Fibroblast of lung (primary cell): ENCODE measurements around the gene ZNF77. TPM values are rescaled to one million over a fixed set of nuclear protein-coding genes. Genes with fewer than 3 reads are reported as not detected.
A peak's percentile ranks its signal among the peaks of the same experiment; 100 is the strongest.
"Not testable (repeated sequence)": the region's sequence is repeated elsewhere in the genome, so short reads cannot be mapped to it uniquely, and the experiment has no call there.

ENCODE experiments used
- DNase-seq, 2 donors: peaks; one replicate each; pipeline versions ENCODE4 v3.0.0 to v3.0.0-alpha.2; 2010; ENCODE audit warnings: low read depth in 2 of 2
- H2AFZ ChIP-seq: 2 replicates; pipeline ENCODE4 v1.5.1; 2012; ENCODE audit warnings: low read length, control low read depth, inconsistent platforms
- H3K27ac ChIP-seq: 2 replicates; pipeline ENCODE4 v1.5.1; 2011; ENCODE audit warnings: low read length, control low read depth; ENCODE audit not compliant: insufficient read depth
- H3K27me3 ChIP-seq: 2 replicates; pipeline ENCODE4 v1.5.1; 2011; ENCODE audit warnings: mild to moderate bottlenecking, low read length; ENCODE audit not compliant: control insufficient read depth, insufficient read depth
- H3K36me3 ChIP-seq: 2 replicates; pipeline ENCODE4 v1.5.1; 2011; ENCODE audit warnings: low read length; ENCODE audit not compliant: control insufficient read depth, insufficient read depth
- H3K4me1 ChIP-seq: 2 replicates; pipeline ENCODE4 v1.5.1; 2011; ENCODE audit warnings: low read length; ENCODE audit not compliant: control insufficient read depth, insufficient read depth; ENCODE audit errors: extremely low read depth
- H3K4me2 ChIP-seq: 2 replicates; pipeline ENCODE4 v1.5.1; 2011; ENCODE audit warnings: low read length, control low read depth; ENCODE audit not compliant: insufficient read depth; ENCODE audit errors: extremely low read depth
- H3K4me3 ChIP-seq, 4 experiments: fragments of 200-600 bp in 1 of 4; sonication (generic) in 1 of 4; replicated peaks in 1 of 4; 2 replicates each; pipeline ENCODE4 v1.5.1; 2011 to 2016; ENCODE audit warnings: low read length in 4 of 4, low read depth in 3 of 4, mild to moderate bottlenecking in 3 of 4, control low read depth in 2 of 4, inconsistent platforms in 1 of 4, mixed read lengths in 1 of 4; ENCODE audit not compliant: insufficient read depth in 1 of 4; ENCODE audit errors: control extremely low read depth in 1 of 4
- H3K79me2 ChIP-seq: 2 replicates; pipeline ENCODE4 v1.5.1; 2012; ENCODE audit warnings: mild to moderate bottlenecking, low read length, inconsistent platforms; ENCODE audit not compliant: control insufficient read depth, insufficient read depth
- H3K9ac ChIP-seq: 2 replicates; pipeline ENCODE4 v1.5.1; 2011; ENCODE audit warnings: mild to moderate bottlenecking, low read length, control low read depth; ENCODE audit not compliant: insufficient read depth
- H3K9me3 ChIP-seq: 2 replicates; pipeline ENCODE4 v1.5.1; 2012; ENCODE audit warnings: low read depth, low read length; ENCODE audit not compliant: control insufficient read depth, insufficient read depth
- H4K20me1 ChIP-seq: 2 replicates; pipeline ENCODE4 v1.5.1; 2011; ENCODE audit warnings: low read length; ENCODE audit not compliant: control insufficient read depth, insufficient read depth; ENCODE audit errors: extremely low read depth
- EZH2 ChIP-seq: IDR thresholded peaks from 2 replicates; pipeline ENCODE4 v1.5.1; 2012; ENCODE audit warnings: low read length, control low read depth, mild to moderate bottlenecking; ENCODE audit errors: missing control alignments
- polyA plus RNA-seq, 2 donors: library from polyadenylated mRNA; depleted of rRNA in 1 of 2; stranded (reverse) in 1 of 2; unstranded in 1 of 2; fragments of >200 nt; gene quantifications; 2 replicates each; pipeline ENCODE4 v1.2.1, GENCODE V29; 2011 to 2012; ENCODE audit warnings: missing spikeins in 1 of 2
- total RNA-seq: library from RNA; depleted of rRNA; stranded (reverse); fragments of >200 nt; gene quantifications from 2 replicates; pipeline ENCODE4 v1.2.1, GENCODE V29; 2014
- TF ChIP-seq, protein P1 (sequence below), 2 donors: IDR thresholded peaks in 1 of 2; conservative IDR thresholded peaks in 1 of 2; 1 replicate in 1 of 2; 2 replicates in 1 of 2; pipeline ENCODE4 v1.5.1; 2011 to 2012; ENCODE audit warnings: low read length in 2 of 2, control low read depth in 1 of 2, inconsistent platforms in 1 of 2, low read depth in 1 of 2, mild to moderate bottlenecking in 1 of 2

The ZNF77 gene
- total and polyA plus RNA-seq, 2 donors (not counting 1 experiment from before 2014, with no cell fraction given): 4.0 to 5.0 TPM

DNA sequence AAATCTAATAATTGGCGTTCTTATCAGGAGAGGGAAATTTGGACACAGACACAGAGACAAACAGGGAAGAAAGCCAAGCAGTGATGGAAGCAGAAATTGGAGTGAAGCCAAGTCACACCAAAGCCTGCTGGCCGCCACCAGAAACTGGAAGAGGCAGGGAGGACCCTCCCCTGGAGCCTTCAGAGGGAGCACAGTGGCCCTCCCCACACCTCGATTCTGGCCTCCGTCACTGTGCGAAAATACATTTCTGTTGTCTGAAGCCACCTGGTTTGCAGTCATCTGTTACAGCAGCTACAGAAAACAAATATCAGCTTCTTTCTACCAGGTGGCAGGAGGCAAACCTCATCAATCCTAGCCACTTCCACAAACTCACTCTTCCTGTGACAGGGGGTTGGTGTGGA lies 24.3 kb upstream of the ZNF77 start:
- Histone ChIP-seq H3K4me2 (no peak overlapping the region), H3K27ac (no peak overlapping the region), H2AFZ (no peak overlapping the region), H3K79me2 (no peaks in the 10 kb centered on the region), H3K9ac (no peak overlapping the region), H3K4me3 (no peak overlapping the region), H3K9me3 (no peaks in the 10 kb centered on the region), H4K20me1 (no peaks in the 10 kb centered on the region), H3K36me3 (no peaks in the 10 kb centered on the region), H3K27me3 (no peaks in the 10 kb centered on the region), H3K4me1 (no peaks in the 10 kb centered on the region)
- peak; percentile 11 to 65 for DNase-seq
- TF ChIP-seq, protein P1, sequence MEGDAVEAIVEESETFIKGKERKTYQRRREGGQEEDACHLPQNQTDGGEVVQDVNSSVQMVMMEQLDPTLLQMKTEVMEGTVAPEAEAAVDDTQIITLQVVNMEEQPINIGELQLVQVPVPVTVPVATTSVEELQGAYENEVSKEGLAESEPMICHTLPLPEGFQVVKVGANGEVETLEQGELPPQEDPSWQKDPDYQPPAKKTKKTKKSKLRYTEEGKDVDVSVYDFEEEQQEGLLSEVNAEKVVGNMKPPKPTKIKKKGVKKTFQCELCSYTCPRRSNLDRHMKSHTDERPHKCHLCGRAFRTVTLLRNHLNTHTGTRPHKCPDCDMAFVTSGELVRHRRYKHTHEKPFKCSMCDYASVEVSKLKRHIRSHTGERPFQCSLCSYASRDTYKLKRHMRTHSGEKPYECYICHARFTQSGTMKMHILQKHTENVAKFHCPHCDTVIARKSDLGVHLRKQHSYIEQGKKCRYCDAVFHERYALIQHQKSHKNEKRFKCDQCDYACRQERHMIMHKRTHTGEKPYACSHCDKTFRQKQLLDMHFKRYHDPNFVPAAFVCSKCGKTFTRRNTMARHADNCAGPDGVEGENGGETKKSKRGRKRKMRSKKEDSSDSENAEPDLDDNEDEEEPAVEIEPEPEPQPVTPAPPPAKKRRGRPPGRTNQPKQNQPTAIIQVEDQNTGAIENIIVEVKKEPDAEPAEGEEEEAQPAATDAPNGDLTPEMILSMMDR (conservative IDR thresholded peaks at IDR 0.05 in 1 of 2, IDR thresholded peaks at IDR 0.05 in 1 of 2; ENCODE audit: low read depth in 1 of 2, low read length in 2 of 2): no peak
- no peak for TF ChIP-seq EZH2

DNA sequence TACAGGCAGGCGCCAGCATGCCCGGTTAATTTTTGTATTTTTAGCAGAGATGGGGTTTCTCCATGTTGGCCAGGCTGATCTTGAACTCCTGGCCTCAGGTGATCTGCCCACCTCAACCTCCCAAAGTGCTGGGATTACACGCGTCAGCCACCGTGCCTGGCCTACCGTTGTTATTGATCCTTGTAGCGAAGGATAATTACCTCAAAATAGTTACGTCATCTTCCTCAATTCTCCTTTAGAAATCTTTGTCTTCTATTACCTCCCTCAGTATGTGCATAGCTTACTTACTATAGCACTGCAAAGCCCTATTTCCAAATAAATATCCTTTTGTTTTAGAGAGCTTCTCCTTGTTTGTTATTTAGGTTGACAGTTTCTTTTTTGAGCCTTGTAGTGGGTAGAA lies 23.2 kb upstream of the ZNF77 start:
- no peak overlapping the region for H3K9ac ChIP-seq
- TF ChIP-seq, protein P1 (conservative IDR thresholded peaks at IDR 0.05 in 1 of 2, IDR thresholded peaks at IDR 0.05 in 1 of 2; ENCODE audit: low read depth in 1 of 2, low read length in 2 of 2): no peak
- no peak for TF ChIP-seq EZH2
- H3K27ac ChIP-seq: no peak overlapping the region
- DNase-seq: no peak
- no peak overlapping the region for H3K4me2 ChIP-seq
- no peaks in the 10 kb centered on the region for H4K20me1 ChIP-seq
- H3K79me2 ChIP-seq: no peaks in the 10 kb centered on the region
- no peaks in the 10 kb centered on the region for H3K36me3 ChIP-seq
- H3K4me1 ChIP-seq: no peaks in the 10 kb centered on the region
- no peaks in the 10 kb centered on the region for H3K9me3 ChIP-seq
- H3K27me3 ChIP-seq: no peaks in the 10 kb centered on the region
- no peak overlapping the region for H3K4me3 ChIP-seq
- no peak overlapping the region for H2AFZ ChIP-seq

DNA sequence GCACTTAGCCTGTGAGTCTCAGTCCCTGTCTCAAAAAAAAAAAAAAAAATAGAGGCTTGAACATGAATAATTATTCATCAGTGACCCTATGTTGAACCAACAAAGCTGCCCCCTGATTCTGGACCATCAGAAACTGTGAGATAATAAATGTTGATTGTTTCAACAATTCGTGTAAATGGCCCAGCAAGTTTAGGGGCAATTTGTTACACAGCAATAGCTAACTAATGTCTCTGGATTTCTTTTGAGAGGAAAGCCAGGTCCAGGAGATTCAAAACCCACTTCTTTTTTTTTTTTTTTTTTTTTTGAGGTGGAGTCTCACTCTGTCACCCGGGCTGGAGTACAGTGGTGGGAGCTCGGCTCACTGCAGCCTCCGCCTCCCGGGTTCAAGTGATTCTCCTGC lies 20.1 kb upstream of the ZNF77 start:
- Histone ChIP-seq H3K79me2 (no peaks in the 10 kb centered on the region), H2AFZ (no peak overlapping the region), H3K4me2 (no peak overlapping the region)

DNA sequence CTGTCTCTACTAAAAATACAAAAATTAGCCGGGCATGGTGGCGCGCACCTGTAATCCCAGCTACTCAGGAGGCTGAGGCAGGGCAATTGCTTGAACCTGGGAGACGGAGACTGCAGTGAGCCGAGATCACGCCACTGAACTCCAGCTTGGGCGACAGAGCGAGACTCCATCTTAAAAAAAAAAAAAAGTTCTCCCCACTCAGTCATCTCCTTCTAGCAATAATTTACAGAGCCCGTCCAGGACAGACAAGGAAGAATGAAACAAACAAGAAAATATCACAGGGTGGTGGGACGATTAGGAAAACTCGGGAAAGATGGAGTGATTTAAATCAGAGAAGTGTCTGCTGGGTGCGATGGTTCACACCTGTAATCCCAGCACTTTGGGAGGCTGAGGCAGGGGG lies 18.9 kb upstream of the ZNF77 start:
- not testable (repeated sequence) for H3K4me1 ChIP-seq, H3K9ac ChIP-seq, H3K4me3 ChIP-seq, H2AFZ ChIP-seq, H3K36me3 ChIP-seq, H3K4me2 ChIP-seq, DNase-seq, H3K27me3 ChIP-seq, H3K9me3 ChIP-seq, H4K20me1 ChIP-seq, H3K27ac ChIP-seq, H3K79me2 ChIP-seq

More for the DNA sequence above, 20.1 kb upstream of the ZNF77 start:
- Histone ChIP-seq H3K4me1 (no peaks in the 10 kb centered on the region), H3K4me3 (no peak overlapping the region), H3K9ac (no peak overlapping the region), H3K9me3 (no peaks in the 10 kb centered on the region), H4K20me1 (no peaks in the 10 kb centered on the region), H3K36me3 (no peaks in the 10 kb centered on the region), H3K27ac (no peak overlapping the region), H3K27me3 (no peaks in the 10 kb centered on the region)
- no peak for TF ChIP-seq EZH2
- TF ChIP-seq, protein P1 (conservative IDR thresholded peaks at IDR 0.05 in 1 of 2, IDR thresholded peaks at IDR 0.05 in 1 of 2; ENCODE audit: low read depth in 1 of 2, low read length in 2 of 2): no peak
- DNase-seq: no peak
